Dermis microvascular lymphatic vessel endothelial cell (primary cell): Measurements from ENCODE around the gene CACNB2. TPM values are rescaled to one million over a fixed set of nuclear protein-coding genes. Genes with fewer than 3 reads are reported as not detected.

Experiments
- DNase-seq, 2 donors: peaks; one replicate each; pipeline versions ENCODE4 v3.0.0 to v3.0.0-alpha.2; 2010; ENCODE audit warnings: low read depth in 2 of 2
- total RNA-seq: library from RNA; depleted of rRNA; stranded (reverse); fragments of >200 nt; gene quantifications from 2 replicates; pipeline ENCODE4 v1.2.1, GENCODE V29; 2014

The CACNB2 gene
- total RNA-seq, 1 donor from 2014 or later, result under 0.01 TPM

DNA sequence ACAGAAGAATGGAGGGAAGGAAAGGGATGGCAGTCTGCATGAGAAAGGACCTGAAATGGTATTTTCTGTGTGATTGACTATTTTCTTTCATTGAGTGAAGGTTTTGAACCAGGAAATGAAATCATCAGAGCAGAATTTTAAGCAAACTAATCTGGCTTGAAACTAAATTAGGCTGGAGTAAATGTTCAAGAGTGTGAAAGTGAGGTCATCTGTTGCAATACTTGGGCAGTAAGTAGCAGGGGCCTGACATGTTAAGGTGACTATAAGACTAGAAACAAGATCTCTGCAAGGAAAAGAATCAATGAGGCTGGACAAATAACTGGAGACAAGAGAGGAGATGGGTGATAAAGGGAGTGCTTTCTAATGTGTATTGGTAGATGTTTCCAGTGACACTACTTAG, 306.0 kb downstream of the CACNB2 start:
- no peak for DNase-seq

DNA sequence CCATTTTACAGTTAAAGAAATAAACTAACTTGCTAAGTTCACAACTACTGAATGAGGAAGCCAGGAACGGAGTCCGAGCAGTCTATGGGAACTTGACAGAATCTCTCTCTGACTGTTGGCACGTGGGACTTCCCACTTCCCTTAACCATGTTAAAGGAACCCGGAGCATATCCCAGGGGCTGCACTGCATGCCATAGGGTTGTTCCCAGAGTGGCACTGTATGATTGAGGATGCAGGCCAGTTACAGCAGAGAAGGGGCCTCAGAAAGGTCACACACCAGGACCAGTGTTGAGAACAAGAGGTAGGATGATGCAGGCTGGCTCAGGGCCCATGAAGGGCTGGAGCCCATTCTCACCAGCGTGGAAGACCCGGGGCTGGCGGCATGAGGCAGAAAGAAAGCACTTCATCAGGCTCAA, 309.4 kb downstream of the CACNB2 start:
- DNase-seq, result no peak

DNA sequence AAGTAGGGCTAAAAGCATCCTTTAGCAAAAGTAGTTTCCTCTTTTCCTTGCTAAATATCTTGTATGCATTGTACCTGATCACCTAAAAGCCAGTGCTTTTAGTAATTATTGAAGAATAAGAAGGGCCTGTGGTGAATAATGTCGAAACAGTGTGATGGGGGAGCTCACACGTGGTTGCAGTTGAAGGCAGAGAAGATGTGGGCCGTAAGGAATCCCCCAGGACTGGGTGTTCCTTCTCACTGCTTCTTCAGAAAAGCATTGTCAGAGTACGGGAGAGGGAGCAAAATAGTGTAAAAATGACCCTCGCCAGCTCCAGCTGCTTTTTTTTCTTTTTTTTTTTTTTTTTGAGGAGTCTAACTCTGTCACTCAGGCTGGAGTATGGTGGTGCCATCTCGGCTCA, 310.1 kb downstream of the CACNB2 start:
- DNase-seq, result no peak

DNA sequence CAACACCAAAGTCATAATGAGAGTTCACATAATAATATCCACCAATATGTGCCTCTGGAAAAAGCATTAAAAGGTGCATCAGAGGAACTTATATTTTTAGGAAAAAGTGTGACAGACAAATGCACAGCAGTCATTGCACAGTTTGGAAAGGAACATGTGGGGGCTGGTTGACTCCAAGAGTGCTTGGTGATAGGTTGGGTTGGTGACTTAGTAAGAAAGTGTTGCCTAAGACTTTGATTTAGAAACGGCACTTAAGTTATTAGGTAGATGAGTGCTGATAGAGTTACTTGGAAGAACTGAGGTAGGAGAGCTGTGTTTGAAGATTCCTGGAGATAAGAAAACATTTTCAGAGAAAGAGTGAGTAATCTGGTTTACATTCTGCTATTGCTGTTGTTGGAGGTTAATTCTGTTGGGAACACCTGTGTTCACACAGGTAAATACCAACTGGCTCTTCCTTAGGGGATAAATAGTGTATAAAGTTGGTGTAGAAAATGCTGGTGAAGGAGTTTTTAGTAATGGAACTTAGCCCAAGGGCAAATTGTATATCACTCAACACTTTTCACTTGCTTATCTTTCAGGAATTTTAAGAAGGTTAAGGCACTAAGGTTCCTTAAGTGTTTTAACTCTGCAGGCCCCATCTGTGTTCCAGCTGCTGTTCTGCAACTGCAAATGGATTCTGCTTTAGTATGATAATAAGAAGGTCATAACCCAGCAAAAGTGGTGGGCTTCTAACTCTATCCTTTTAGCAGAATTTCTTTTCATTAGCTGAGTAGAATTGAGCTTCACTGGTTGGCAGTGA, 315.1 kb downstream of the CACNB2 start:
- DNase-seq, result no peak

DNA sequence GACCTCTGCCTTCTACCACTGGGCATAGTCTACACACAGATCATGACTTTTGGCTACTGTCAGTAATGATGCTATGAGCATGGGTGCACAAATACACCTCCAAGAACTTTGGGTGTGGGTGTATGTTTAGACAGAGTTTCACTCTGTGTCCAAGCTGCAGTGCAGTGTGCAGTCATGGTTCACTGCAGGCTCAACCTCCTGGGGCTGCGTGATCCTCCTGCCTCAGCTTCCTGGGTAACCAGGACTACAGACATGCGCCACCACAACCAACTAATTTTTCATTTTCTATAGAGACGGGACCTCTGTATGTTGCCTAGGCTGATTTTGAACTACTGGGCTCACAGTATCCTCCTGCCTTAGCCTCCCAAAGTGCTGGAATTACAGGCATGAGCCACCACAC, 316.8 kb downstream of the CACNB2 start:
- DNase-seq, result no peak

DNA sequence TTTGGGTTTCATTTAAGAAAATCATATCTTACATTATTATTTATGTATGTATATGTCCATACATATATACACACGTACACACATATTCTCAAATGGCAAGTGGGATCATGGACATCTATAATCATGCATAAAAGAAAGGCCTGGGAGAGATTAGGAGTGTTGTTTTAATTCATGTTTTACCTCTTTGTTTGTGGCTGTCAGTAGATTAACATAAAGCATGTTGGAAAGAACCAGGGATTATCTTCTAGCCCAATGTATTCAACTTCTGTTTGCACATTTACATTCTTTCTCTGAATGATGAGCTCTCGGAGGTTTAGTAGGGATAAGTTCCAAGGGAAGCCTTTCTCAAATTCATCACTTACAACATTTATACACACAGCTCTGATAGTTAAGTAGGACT, 319.8 kb downstream of the CACNB2 start:
- DNase-seq, result no peak

DNA sequence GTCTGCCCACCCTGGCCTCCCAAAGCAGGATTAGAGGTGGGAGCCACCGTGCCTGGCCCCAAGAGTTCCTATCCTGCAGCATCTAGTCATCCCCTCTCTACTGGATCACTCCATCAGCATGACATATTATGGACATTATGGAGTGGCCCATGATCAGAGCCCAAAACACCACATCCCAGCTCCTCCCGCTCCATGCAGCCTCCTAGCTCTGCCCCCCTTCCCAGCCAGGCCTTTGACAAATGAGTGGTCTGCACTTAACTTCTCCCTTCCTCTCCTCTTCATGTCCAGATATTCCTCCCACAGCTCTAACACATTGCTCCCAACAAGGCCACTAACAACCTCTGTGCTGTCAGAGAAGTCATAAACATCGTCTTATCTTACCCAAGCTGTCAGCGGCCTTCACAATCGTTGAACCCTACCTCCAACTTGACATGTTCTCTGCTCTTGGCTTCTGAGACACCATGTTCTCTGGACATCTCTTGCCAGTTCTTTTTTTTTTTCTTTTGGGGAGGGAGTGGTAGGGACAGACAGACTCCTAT, 323.5 kb downstream of the CACNB2 start:
- no peak for DNase-seq

DNA sequence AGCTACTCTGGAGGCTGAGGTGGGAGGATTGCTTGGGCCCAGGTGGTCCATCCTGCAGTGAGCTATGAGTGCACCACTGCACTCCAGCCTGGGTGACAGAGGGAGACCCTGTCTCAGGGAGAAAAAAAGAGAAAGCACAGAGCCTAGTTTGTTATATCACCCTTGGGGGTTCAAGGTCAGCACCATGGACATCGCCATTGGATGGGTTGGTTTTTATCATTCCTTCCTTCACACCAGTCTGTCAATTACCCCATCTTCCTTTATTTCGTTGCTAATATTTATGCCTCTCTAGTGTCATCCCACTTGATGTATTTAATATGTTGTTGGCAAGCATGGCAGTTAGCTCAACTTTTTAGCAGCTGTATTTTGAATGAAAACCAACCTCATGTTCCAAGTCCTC, 328.9 kb downstream of the CACNB2 start:
- DNase-seq, result no peak

DNA sequence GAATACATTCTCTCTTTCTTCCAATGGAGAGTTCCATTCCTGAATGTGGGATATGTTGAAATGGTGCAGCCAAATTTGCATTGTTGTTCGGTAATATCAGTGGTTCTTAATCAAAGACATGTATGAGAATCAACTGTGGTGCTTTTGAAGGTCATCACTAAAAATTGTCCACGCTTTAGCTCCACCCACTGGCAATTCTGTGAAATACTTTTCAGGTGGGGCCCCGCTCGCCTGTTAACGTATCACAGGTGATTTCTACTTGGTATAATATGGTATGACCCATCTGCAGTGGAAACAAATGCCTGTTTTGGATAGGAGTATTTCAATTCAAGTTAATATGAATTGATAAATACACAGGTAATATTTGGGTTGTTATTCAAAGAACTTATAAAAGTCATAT, 332.8 kb downstream of the CACNB2 start:
- DNase-seq, result no peak

DNA sequence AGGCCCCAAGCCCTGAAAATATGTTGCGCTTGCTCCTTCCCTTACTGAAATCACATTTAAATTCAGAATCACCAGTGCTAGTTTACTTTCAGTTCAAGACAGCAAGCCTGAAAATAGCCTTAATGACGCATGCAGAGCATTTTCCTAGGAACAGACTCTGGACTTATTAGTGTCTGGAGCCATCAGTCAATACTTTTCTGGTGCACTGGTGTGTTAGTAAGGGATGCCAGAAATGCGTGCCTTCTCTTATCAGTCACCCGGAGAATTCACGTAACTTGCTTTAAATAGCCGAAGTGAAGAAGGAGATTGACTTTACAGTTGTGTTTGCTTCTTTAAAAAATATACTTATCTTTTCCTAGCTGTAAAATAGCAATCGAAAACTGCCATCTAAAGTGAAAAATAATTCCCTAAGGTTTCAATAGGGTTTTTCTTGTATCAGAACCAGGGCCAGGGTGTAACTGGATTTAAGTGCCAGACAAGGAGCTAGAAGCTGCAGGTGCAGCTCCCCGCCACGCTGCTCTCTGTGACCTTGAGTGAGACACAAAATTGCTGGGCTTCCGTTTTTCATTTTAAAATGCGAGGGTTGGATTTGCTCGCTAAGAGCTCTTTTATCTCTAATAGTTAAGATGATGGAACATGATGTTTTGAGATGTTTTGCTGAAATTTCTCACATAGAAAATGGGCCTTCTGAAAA, 333.3 kb downstream of the CACNB2 start:
- no peak for DNase-seq

DNA sequence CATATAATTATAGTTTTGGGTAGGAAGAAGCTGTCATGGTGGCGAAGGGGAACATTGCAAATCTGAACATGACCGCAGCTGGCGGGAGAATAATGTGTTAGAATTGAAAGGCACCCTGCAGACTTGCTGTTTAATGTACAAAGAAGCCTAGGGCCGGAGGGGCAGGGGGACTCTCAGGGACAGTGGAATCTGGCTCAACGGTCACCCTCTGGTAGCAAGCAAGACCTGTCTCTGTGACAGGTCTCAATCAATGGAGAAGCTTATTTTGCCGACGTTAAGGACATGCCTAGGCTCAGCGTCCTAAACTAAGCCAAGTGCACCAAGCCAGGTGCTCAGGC, 333.9 kb downstream of the CACNB2 start:
- DNase-seq, result no peak

DNA sequence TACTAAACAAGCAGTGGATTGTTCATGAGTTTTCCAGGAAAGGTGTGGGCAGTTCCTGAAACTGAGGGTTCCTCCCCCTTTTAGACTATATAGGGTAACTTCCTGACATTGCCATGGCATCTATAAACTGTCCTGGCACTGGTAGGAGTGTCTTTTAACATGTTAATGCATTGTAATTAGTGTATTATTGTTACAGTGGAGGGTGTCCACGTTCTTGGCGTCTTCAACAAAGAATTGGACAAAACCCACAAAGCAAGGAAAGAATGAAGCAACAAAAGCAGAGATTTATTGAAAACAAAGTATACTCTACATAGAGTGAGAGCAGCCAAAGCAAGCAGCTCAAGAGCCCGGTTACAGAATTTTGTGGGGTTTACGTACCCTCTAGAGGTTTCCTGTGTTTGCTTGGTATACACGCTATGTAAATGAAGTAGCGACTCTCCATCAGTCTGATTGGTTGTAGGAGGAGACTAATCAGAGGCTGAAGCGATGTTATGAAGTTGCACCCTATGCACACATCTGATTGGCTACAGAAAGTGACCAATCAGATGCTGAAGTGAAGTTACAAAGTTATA, 335.9 kb downstream of the CACNB2 start:
- DNase-seq, result no peak

DNA sequence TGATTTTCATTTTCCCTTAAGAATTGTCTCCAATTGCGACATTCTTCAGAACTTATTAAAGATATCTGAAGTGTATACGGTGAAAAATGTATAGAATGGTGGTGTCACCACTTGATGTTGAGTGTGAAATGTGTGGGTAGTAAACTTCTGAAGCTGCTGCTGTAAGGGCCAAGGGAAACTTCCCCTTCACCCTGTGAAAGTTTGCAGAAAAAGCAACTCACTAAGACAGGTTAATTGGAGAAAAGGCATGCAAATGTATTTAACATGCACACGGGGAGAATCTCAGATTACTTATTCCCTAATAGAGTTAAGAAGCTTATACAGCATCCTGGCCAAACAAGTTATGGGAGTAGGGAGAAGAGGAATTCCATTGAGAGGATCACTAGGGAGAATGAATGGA, 338.1 kb downstream of the CACNB2 start:
- DNase-seq, result no peak

DNA sequence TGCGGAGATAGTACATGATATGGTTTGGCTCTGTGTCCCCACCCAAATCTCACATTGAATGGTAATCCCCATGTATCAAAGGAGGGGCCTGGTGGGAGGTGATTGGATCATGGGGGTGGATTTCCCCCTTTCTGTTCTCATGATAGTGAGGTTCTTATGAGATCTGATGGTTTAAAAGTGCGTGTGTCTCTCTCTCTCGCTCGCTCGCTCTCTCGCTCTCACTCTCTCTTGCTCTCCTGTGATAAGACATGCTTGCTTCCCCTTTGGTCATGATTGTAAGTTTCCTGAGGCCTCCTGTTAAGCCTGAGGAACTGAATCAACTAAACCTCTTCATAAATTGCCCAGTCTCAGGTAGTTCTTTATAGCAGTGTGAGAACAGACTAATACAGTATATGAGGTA, 339.3 kb downstream of the CACNB2 start:
- DNase-seq, result no peak

DNA sequence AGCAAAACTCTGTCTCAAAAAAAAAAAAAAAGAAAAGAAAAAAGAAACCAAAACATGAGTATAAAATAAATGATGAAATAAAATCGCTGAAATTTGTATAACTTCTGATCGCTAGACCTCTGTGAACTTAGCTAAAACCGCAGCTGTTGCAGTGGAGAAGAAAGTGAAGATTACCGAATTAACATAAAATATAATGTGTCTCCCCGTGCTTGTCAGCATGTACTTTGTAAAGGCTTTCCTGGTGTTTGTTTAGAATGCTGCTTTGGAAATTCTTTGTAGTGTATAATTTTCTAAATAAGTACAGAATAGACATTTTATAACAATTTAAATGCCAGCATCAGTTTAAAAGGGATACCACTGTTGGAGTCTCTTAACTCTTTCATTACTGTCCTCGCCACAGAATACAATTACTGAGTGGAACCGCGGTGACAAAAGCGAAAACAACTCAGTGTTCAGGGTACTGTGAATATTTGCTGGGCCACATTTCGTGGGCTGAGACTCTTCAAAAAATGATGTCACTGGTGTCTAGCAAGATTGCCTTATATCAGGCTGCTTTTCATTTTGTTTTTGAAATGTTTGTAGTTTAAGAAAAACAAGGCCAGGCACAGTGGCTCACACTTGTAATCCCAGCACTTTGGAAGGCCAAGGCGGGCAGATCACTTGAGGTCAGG, 343.4 kb downstream of the CACNB2 start:
- DNase-seq, result no peak

DNA sequence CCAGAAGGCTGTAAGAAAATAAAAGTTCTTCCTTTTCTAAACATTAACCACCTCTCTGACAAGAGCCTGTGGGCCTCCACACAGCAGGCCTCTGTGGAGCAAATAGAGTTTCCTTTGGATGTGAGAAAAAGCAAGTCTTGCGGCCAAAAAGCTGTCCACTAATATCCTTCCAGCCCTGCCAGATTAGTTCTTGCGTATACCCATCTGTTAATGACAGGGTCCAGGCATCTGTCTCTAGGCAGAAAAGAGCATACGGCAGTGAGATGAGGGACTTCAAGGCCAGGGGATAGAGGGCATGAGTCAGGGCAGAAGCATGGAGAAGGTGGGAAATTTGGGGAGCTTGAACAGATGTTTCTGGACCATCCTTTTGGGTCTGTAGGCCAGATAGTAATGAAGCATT, 346.2 kb downstream of the CACNB2 start:
- DNase-seq, result no peak

DNA sequence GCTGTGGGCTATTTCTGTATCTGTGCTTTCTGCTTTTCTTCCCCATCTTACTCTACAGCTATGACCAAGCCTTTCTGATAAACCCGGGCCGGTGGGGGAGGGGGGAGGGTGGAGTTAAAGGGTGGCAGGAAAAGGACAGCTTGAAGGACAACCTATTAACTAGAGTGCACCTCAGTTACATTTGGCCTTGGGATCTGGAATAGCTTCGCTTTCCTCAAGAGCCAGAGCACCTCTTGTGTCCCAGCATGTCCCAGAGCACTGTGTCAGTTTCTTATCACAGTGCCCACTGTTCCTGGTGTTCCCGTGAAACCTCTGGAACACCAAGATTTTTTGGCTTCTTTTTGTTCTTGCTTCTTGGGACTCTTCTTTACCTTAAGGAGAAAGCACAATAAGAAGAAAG, 350.5 kb downstream of the CACNB2 start:
- no peak for DNase-seq

DNA sequence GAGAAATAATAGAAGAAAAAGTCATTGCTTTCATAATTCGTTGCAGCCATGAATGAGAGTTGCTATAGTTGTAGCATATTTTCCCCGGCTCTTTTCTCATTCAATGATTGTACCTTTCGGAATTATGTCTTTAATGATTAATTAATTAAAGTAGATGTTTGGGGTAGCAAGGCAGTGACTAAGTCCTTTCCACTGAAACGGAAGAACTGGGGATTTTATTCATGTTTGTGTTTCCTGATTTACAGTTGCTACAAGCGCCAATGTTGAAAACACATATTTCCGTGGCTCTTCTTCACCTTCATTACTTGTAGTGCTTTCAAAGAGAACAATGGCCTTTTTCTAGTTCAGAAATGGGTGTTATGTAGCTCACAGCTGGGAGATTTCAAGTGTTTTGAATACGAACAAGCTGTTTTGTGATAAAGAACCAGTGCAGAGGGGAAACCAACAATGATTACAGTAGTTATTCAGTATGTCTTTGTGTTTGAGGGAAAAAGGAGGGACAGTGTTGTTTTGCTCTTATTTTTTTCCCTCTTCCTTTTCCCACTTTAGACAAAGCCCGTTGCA, 357.7 kb downstream of the CACNB2 start:
- DNase-seq, result no peak

DNA sequence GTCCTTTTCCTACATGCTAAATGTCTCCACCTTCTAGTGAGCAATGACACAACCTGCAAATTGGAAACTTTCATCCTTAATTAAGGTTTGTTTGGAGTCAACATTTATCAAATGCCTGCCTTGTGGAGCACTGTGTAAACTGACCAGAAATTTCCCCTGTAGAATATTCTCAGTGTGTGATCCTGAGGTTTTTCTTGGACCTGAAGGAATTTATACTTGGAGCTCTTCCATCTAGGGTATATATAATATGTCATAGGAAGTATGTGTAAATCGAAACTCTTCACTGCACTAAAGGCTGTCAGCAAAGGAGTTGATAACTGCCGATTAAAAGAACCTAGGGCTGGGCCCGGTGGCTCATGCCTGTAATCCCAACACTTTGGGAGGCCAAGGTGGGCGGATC, 358.8 kb downstream of the CACNB2 start:
- DNase-seq, result no peak

DNA sequence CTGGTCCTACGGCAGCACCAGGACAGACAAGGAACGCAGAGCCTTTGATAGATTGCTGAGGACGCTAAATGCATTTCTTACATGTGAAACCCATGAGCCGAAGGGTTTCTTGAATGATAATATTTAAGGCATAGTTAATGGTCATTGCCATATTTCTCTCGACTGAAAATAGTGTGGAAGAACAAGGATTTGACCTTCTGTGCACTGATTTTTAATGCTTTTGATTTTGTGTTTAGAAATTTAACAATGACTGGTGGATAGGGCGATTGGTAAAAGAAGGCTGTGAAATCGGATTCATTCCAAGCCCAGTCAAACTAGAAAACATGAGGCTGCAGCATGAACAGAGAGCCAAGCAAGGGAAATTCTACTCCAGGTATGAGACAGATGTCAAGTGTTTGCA, 360.4 kb downstream of the CACNB2 start:
- DNase-seq, result no peak

DNA sequence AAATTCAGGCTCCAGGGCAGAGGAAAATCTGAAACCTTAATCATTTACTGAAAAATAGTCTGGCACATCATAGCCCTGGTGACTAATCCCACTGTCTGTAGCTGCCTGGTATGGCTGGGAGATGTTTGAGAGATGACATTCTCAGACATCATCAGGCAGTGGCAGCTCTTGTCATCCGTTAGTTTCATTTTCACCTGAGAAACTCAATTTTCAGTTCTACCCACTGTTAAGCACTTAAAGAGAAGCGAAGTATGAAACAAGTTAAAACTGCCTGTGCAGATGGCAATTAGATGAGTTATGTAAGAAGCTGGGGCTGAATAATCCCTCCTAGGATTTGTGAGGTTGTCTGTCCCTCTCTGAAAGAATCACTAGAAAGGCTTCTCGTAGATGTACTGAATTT, 361.0 kb downstream of the CACNB2 start:
- no peak for DNase-seq

DNA sequence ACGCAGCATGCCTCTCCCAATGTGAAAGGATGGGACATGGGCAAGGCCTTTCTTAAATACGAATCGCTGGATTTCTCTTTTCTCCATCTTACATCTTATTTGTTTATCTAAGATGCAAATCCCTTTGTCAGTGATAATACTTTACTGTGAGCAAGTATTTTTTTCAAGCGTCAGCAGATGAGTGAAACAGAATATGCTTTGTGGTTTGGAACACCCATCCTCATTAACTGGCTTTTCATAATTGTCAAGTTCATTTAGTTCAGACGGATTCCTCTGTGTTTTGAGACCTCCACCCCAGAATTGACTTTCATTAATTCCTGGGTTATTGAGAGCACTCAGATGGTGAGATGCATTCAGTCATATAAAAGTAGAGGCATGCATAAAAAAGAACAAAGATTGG, 361.4 kb downstream of the CACNB2 start:
- no peak for DNase-seq
